Measurements from ENCODE around the gene TRPT1.

GRCh38 chr11:64233913-64234586 lies 8.1 kb upstream of the TRPT1 start, which contains the start of gene VEGFB:
- no peak for TF ChIP-seq CTCF (IDR thresholded peaks at IDR 0.05)
- peak in 1 of 2 donors; percentile 88 for TF ChIP-seq POLR2AphosphoS5 (IDR thresholded peaks at IDR 0.05; ENCODE audit: insufficient read depth in 1 of 2, low read depth in 1 of 2)
- peak in 1 of 2 donors; percentile 43 for TF ChIP-seq POLR2A (IDR thresholded peaks at IDR 0.05)
